GM12874 (cell line): ENCODE data around the gene NEDD4L.

Experiments used
- TF ChIP-seq, protein P1 (sequence below): IDR thresholded peaks from 2 replicates; pipeline ENCODE4 v1.5.1; 2011; ENCODE audit warnings: low read depth, mild to moderate bottlenecking, control low read depth, low read length, moderate library complexity; ENCODE audit not compliant: insufficient read depth

NEDD4L gene

DNA sequence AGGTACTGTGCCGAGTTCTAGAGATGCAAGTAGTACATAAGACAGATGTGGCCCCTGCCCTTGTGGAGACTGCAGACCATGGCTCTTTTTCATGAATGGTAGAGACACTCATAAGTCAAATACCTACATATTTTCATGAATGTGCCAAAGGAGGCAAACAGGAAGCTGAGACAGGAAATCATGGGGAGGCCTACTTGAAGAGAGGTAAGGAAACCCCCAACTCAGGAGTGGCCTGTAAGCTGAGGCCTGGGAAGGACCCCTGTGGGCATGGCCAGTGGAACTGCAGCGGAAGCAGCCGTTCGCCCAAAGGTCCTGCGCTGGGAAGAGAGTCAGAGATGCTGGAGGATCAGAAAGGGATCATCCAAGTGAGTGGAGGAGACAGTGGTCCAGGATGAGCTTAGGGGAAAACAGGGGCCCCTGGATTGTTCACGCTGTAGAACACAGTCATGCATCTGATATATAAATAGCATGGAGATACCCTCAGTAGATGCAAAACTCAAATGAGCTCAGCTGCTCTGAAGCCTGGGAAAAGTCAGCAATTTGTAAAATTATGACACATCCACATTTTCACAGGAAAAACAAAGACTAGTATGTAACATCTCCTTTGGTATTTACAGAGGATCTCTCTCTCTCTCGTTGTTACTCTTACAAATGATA lies 228.9 kb downstream of the NEDD4L start:
- TF ChIP-seq, protein P1, sequence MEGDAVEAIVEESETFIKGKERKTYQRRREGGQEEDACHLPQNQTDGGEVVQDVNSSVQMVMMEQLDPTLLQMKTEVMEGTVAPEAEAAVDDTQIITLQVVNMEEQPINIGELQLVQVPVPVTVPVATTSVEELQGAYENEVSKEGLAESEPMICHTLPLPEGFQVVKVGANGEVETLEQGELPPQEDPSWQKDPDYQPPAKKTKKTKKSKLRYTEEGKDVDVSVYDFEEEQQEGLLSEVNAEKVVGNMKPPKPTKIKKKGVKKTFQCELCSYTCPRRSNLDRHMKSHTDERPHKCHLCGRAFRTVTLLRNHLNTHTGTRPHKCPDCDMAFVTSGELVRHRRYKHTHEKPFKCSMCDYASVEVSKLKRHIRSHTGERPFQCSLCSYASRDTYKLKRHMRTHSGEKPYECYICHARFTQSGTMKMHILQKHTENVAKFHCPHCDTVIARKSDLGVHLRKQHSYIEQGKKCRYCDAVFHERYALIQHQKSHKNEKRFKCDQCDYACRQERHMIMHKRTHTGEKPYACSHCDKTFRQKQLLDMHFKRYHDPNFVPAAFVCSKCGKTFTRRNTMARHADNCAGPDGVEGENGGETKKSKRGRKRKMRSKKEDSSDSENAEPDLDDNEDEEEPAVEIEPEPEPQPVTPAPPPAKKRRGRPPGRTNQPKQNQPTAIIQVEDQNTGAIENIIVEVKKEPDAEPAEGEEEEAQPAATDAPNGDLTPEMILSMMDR = no peak

DNA sequence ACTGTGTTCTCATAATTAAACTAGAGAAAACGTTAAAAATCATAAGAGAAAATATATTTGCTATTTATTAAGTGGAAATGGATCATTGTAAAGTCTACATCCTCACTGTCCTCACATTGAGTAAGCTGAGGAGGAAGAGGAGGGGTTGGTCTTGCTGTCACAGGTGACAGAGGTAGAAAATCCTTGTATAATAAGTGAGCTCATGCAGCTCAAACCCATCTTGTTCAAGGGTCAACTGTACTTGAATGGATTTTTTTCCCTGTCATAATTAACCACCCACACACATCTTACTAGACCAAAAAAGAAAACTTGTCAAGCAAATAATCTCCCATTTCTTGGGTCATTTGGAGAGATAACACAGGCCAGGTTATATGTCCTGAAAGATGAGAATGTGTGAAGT lies 231.2 kb downstream of the NEDD4L start:
- TF ChIP-seq, protein P1 = no peak

DNA sequence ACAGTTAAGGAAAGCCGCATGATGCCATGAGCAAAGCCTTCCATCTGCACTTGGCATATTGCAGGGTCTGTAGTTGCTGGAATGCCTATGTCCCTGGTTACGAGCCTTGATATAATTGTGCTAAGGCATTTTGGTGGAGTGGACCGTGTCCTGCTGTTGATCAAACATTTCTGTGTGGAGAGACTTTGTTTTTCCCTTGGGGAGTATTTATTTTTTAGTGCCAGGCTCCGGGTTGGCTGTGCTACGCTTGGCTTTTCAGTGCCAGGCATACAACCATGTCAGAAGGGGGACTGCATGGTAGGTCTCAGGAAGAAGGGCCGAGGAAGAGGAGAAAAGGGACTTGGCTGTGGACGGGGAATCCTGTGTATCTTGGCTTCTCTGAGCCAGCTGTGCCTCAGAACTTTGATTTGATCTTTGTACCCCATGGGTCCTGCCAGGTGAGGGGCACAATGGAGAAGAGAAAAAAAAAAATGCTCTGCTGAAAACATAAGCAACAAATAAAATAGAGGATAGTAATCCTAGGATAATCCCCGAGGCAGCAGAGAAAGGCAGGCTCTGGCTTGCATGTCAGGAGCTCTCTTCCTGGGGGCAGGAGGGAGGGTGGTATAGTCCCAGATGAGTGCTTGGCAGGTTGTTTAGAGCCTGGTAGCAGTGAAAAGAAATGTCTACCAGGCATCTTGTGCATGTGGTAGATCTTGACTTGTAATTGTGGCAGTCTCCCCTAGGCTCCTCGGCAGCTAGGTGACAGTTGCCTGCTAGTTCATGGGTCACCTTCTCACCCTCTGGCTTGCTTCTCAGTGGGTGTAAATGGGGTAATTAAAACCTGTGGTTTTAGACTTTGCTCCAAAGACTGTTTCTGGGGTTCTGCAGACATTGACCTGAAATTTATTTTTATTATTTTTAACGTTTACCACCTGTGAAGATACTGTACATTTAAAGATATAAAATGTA lies 233.0 kb downstream of the NEDD4L start:
- TF ChIP-seq, protein P1 = no peak

DNA sequence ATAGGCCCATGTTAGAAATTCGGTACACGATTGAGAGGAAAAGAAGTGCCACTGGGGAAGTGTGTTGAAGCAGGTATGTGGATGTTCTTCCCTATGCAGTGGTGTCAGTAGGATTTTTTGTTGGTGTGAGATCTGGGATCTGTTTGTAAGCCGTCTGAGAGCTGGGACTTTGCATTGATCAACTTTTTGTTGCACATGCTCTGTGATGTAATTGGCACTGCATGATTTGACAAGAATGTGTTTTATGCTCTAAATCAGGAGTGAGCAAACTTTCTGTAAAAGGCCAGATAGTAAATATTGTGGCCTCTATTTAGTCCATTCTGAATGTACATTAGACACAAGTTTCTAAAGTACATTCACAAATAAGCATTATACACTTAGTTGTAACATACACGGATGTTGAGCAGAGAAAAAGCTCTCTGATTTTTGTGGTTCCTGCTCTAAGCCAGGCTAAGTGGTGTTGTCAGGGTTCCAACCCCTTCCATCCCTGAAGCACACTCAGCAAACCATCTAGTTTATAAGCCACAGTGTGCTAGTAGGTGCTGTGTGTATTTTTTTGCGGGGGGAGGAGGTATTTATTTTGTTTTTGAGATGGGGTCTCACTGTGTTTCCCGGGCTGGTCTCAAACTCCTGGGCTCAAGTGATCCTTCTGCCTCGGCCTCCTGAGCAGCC lies 235.6 kb downstream of the NEDD4L start:
- TF ChIP-seq, protein P1 = no peak

DNA sequence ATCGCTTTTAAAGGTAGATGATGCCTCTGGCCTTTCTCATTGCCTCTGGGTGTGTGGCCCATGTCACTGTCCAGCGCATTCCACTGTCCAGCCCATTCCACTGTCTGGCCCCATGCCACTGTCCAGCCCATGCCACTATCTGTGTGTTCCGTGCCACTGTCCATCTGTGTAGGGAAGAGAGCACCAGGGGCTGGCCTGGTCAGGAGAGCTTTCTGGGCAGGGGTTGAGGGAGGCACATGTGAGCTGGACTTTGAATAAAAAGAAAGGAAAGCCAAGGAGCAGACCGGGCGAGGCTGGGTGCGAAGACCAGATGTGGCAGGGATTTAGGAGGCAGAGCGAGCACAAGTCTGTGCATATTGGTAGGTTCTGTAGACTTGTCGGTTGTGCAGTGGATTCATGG lies 236.2 kb downstream of the NEDD4L start:
- TF ChIP-seq, protein P1 = no peak

DNA sequence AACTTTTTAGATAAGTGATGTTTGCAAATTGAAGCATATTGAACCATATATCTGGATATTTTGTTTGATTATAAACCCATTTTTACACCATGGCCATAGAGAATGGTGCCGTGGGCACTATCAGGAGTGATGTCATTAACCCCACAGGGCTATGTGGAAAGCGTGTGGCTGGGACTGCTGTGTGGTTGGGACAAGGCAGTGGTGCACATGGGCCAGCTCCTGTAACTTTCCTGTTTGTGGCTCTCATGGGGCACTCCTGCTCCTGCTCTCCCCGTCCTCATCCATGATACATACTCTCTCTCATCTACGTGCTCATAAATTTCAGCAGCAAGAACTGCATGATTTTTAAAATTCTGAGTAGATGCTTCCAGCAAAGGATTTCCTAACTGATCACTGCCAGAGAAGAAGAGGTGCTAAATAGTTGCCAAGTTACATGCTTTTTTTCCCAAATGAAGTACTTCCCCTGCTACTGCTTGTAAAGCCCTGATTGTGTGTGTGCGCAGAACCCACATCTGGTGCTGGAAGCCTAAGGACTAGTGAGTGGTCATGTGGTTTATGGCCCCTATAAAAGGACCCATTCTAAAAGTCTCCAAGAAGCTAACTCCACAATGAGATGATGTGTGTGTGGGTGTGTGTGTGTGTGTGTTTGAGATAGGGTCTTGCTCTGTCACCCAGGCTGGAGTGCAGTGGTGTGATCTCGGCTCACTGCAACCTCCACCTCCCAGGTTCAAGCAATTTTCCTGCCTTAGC lies 240.8 kb downstream of the NEDD4L start:
- TF ChIP-seq, protein P1 = no peak
